ENCODE data around the gene SGCA.

The SGCA gene

DNA sequence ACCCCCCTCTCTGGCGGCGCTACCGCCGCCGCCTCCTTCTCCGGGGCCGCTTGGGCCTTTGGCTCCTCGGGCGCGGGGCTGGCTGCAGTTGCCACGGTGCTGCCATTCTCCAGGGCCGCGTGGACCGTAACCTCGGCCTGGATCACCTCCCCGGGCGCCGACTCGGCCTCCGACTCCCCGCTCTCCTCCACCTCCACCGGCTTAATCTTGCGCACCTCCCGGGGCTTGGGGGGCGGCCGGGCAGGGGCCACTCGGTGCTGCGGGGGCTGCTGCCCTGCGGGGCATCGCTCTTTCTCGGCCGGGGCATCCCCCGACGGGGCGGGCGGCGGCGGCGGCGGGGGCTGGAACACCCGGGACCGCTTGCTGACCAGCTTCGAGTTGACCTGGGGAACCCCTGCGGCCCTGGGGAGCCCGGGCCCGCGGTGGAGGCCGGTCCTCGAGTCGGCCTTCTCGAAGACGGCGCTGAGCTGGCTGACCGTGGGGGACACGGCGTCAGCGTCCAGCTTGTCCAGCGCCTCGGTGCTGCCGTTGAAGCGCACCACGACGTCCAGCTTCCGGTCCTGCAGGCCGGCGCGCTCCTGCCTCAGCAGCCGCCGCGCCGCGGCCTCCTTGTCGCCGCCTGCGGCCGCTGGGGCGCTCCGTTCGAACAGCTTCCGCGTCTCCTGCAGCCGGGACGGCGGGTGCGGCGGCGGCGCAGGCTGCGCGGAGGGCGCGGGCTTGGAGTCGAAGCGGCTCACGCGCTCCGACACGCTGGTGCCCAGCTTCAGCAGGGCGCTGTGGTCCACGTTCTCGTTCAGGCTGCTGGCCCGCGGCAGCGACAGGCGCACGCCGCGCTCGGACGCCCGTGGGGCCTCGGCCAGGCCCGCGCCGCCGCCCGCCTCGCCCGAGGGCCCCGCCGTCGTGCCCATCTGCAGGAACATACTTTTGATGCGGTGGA, 16.1 kb upstream of the SGCA start:
- DNase-seq (ENCODE audit: low read depth): peak; percentile 85

DNA sequence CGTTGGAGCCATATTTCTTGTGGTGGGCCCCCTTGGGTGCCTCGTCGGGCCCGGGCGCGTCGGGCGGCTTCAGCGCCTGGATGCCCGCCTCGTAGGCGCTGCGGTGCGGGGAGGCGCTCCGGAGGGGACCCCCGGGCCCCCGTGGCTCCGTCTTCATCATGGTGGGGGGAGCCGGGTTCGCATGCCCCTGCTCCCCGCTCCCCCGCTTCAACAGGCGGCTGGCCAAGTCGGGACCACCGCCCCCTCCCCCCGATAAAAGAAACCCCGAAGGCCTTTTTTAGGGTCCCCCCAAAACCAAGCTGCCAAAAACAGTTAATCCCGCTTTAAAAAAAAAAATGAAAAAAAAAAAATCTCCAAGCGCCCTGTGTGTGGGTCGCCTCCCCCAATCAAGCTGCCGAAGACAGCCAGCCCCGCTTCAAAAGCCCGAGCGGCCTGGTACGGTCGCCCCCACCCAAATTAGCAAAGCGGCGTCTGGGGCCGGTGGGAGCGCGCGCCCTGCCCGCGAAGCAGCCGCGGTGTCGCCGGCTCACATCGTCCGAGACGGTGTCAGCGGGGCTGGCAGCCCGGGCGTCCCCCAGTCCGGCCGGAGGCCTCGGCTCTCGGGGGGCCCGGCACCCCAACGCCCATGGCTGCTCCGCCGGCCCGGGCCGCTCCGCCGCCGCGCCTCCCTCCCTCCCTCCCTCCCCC, 15.3 kb upstream of the SGCA start, which contains the start of gene PPP1R9B:
Gene PPP1R9B (minus strand): TSS at position 324 of the 687 bp plus-strand sequence. CDS start 164 bp downstream, at position 160.
- DNase-seq (ENCODE audit: low read depth): no peak

DNA sequence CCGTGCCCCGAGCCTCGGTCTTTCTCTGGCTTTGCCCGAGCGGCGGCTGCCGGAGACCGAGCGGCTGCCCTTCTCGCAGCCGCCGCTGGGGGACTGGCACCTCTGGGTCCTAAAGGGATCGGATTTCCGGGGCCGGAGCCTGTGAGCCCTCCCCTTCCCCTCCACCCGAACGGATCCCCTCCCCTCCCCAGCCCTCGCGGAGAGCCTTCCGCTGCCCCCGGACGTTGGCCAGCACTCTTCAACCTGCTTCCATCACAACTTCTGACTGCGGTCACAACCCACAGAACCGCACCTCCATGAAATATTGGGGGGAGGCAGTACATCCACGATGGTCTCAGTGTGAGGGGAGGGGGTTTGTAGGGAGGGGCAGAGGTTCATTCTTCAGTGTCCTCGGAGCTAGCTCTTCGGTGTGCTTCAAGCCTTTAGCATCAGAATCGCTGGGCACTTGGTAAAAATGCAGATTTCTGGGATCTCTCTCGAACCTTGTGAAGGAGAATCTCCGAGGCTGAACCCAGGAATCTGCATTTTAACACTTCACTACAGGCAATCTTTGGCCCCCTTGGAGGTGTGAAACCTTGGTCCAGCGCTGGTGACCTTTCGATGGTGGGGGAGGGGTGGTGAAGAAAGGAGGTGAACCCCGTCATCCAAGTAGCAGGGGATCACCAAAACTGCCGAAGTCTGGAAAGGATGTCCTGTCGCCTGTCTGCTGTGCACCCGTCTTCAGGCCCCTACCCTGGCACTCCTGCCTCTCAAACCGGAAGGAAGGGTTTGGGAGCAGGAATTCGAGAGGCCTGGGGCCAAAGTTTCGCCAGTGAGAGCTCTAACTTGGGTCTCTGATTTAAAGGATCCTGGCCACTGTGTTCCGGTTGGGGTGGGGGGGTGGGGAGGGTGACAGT, 14.5 kb upstream of the SGCA start:
- peak; percentile 96 for DNase-seq (ENCODE audit: low read depth)

DNA sequence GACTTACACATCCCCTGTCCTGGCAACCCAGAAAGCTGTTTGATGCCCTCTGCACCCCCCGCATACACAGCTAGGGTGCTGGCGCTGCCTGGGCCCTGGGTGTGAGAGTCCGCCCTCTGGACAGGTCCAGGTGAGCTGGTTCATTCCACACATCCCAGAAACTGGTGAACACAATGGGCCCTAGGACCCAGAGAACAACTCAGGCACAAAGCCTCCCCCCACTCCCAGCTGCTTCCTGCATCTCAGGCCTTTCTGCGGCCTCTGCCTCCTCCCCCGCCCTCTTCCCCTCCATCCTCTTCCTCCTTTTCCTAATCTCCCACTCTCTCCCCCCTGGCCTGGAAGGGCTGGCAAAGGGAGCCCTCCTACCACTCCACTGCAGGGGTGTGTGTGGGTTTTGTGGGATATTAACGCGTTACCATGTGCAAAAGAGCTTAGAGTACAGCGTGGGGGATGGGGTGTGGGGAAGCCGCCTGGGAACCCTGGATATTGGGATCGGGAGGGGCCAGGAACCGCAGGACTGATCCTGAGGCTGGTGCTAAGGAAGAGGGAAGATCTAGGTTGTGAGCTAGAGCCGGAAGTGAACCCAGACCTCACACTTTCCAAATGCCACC, 13.8 kb upstream of the SGCA start:
- DNase-seq (ENCODE audit: low read depth): peak; percentile 93

DNA sequence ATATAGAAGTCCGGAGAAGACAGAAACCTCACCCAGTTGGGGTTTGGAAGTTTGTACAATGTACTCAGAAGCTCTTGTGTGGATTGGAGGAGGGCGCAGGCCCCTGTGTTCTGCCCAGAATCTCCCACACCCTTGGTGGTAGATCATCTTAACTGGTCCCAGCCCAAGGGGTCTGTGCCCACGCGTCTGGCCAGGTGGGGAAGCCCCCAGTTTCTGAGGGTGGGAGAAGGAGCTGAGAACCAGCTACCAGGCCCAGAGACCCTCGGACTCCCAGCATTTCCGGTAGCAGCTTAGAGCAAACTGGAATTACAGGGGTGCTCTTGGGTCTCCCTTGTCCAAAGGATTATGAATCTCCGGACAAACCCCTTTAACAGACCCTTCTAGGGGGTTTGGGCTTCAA, 13.1 kb upstream of the SGCA start:
- DNase-seq (ENCODE audit: low read depth): no peak

DNA sequence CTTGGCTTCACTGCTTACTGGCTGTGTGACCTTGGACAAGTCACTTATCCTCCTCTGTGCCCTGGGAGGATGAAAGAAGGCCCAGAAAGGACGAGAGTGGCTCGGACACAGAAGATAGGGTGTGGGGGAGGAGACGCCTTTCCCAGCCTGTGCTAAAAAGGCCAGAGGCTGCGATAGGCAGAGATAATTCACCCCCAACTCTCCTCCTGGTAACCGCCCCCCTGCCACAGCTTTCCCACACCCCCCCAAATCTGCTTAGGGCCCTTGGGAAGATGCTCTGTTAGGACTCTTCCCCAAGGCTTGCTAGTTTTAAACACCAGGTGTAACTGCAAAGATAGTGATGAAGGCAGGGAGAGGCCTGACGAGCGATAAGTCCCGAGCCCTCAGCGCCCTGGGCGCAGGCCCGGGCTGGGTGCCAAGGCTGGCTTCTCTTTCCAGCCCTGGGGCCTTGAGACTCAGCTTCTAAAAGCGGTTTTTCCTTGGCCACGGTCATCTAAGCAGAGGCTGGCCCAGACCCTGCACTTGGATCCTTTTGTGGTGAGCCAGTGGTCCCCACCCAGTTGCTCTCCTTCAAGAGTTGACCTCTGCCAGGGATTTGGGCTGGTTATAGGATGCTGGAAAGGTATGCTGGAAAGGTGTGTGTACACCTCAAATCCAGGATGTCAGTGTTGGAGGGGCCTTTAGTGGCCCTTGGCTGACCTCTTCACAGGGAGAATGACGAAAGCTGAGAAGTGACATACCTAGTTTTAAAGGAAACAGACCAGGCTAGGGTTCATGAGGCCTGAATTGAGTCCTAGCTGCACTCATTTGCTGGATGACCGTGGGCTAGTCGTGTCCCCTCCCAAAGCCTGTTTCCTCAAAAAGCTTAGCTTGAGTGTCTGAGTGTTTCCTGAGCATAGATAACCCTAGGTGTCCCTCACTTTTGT, 11.9 kb upstream of the SGCA start:
- DNase-seq (ENCODE audit: low read depth): no peak

DNA sequence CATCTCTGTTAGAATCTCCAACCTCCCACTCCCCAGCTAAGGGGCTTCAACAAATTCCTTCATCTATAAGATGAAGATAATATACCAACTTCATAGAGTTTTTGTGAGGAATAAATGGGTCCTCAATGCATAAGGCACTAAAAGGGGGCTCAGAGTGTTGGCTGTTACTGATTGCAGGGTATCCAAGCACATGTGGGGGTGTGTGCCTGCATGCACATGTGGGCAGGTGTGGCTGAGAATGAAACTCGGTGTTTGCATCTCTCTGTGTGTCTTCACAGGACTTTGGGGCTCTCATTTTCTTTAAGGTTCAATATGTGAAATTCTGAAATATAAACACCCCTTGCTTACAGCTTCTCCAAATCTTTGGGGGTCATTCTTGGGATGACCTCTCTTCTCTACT, 11.2 kb upstream of the SGCA start:
- no peak for DNase-seq (ENCODE audit: low read depth)

DNA sequence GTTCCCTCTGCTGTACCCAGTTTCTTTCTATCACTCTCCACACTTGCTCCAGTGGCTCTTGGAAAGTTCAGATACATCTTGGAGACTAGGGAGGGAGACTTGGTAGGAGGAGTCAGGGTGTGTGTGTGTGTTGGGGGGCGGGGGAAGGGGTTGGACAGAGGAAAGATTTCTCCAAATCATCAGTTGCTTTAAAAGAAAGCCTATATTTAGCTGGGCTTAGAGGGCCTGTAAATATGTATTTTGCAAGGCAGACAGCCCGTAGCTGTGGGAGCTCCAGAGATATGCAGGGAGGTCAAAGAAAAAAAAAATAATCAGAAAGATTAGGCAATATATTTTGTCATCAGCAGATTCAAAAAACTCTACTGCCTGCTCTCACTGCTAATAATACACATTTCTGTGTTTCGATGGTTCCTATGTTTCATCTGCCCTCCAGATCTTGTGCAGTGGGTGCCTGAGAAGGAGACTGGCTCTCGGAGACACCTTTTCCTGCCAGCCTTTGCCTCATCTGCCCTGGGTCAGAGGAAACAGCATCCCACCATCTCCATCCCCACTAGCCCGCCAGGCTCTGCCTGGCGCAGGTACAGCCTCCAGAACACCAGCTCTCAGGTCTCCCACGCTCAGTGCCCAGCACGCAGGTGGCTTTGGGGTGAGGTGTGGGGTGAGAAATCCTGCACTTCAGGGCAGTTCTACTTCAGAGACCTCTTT, 10.5 kb upstream of the SGCA start:
- no peak for DNase-seq (ENCODE audit: low read depth)

DNA sequence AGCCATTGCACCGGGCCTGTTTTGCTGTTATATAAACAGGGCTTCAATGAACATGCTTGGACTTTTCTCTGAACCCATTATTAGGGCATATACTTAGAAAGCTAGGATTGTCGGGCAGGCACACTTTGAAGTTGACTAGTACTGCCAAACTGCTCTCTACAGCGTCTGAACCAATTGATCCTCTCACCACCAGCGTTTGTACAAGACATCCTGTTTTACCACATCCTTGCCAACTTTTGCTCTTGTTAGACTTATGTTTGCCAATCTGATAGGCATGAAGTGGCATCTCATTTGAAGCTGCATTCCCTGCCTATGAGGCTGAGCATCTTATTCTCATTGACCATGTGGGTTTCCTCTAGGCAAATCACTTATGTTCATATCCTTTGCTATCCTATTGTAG, 7.9 kb upstream of the SGCA start:
- DNase-seq (ENCODE audit: low read depth): no peak

DNA sequence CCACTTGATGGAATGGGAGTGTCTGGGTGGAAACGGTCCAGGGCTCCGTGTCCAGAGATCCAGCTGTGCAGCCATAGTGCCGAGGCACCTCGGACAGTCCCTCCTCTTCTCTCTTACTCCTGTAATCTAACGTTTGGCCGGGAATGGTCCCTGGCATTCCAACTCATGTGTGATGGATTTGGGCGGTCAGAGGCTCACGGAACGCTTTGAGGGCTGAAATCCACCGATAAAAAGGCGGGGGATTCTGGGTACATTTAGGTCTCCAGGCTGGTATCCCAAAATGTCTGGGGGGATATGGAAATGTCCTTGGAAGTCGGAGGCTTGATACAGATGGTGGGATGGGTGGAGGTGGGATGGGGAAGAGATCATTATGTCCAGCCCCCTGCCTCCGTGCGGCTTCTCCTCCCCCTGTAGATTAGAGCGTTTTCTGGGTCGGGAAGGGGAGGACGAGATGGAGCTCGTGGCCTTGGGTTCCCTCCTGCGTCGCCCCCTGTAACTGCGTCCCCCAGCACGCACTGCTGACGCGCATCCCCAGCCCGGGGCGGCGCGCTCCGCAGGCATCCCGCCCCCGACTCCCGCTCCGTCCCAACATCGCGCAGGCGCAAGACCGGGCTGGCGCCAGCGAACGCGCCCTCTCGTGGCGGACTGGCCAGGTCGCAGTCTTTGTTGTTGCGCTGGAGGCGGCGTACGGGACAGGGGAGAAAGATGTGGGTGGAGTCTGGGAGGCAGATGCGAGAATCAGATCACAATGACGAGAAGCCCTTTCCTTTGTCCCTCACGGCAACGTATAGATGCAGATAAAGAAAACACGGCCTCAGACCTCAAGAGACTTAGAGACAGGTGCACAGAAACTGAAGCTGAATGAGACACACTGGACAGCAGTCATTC, 4.5 kb upstream of the SGCA start:
- DNase-seq (ENCODE audit: low read depth): peak; percentile 95

DNA sequence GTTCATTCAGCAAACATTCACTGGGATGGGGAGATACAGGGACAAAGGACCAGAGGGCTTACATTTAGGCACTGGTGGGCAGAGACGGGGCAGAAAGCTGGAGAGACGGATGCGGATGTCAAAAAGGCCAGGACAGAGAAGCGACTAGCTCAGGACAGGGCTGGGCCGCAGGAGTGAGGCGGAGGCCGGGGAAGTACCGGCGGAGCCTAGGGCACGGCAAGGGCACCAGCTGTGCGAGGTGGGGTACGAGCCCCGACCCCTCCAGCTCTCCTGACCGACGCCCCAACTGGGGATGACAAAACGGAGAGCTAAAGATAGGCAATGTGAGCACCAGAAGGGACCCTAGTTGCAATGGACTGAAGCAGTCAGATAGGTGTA, 3.9 kb upstream of the SGCA start:
- no peak for DNase-seq (ENCODE audit: low read depth)

DNA sequence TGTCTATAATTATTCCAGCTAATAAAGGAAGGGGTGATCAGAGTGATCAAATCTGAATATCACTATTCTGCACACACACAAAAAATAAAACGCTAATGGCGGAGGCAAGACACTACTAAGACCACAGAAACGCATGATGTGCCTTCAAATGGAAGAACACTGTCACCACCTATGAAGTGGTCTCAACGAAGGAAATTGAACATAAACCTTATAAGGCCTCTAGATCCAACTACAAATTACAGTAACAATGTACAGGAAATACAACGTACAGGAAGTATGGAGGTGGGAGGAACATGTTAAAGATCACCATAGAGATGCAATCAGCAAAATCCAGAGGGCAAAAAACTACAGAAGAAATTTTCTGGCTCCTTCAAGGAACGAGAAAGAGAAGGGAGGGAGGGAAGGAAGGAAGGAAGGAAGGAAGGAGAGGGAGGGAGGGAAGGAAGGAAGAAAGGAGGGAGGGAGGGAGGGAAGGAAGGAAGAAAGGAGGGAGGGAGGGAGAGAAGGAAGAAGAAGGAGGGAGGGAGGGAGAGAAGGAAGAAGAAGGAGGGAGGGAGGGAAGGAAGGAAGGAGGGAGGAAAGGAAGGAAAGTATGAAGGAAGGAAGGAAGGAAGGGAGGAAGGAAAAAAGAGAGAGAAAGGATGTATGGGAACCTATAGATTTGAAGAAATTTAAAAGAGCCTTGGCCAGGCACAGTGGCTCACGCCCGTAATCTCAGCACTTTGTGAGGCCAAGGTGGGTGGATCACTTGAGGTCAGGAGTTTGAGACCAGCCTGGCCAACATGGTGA, 3.1 kb upstream of the SGCA start:
- no peak for DNase-seq (ENCODE audit: low read depth)

DNA sequence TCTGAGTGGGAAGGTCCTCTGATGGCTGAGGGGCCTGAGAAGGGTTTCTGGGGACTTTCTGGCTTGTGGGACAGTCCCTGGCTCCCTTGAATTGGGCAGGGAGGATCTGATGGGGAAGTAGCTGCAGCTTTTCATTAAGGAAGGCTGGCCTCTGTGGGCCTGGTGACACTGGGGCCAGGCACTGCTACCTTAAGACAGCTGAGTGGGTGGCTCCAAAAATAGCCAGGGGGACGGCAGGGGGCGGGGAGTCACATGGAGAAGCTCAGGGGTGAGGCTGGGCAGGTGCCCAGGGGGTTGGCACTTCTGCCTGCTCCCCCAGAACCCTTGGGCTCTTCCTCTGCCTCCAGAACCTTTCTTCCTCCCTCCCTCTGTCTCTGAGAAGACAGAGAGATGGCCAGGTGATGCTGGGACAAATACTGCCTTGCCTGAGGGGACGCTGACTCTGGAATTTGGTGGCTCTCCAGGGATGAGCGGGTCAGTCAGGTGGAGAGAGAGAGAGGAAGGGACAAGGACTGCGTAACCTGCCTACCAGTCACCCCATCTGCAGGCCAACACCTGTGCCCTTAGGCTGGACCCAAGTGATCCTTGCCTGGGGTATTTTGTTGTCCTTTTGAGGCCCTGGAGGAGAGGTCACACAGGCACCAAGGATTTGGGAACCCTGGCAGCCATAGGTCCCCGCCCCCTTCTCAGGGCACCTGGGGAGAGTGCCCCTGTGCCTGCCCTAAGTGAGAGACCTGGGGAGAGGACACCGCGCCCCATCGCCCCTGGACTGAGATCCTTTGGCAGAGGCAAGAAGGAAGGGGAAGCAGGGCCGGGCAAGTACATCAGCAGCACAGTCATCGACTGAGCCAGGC, 1.7 kb upstream of the SGCA start:
- DNase-seq (ENCODE audit: low read depth): no peak

DNA sequence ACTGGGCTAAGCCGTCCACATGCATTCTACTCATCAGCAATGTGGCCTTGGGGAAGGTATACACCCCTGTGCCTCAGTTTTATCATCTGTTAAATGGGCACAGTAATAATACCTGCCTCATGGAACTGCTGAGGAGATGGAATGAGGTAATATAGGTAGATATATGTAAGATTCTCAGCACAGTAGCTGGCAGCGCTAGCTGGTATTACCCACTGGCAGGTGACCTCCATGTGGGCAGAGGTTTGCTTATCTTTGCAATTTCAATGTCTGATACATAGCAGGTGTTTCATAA, 1.2 kb upstream of the SGCA start:
- DNase-seq (ENCODE audit: low read depth): no peak

DNA sequence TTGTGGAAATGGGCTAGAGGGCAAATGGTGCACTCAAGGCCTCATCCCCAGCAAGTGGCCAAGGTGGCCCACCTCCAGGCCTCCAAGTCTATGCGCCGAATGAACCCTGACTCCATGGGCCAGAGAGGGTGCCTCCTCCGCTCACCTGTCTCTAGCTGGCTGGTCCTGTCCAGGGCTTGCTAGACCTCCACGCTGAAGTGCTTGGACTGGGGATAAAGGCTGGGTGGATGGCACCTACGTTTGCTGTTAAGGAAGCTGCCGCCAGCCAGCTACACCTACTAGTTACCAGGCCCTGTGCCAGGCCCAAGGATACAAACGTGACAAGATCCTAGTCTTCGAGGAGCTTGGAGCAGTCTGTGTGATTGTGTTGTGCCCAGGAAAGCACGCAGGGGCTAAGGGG, 739 bp upstream of the SGCA start:
- DNase-seq (ENCODE audit: low read depth): no peak

DNA sequence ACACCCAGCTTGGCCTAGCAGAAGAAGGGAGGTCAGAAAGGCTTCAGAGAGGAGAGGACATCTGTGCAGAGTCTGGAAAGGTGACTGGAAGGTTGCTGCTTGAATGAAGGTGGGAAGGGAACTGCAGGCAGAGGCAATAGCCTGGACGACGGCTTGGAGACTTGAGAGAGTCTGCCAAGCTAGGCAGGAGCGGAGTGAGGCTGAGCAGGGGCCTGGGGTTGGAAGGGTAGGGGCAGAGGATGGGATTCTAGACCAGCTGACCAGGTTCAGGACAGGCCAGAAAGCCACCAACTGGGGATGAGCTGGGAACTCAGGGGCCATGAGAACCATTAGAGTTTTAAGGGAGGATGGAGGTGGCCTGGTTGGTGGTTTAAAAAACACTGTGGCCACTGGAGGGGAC, 339 bp upstream of the SGCA start:
- DNase-seq (ENCODE audit: low read depth): no peak

DNA sequence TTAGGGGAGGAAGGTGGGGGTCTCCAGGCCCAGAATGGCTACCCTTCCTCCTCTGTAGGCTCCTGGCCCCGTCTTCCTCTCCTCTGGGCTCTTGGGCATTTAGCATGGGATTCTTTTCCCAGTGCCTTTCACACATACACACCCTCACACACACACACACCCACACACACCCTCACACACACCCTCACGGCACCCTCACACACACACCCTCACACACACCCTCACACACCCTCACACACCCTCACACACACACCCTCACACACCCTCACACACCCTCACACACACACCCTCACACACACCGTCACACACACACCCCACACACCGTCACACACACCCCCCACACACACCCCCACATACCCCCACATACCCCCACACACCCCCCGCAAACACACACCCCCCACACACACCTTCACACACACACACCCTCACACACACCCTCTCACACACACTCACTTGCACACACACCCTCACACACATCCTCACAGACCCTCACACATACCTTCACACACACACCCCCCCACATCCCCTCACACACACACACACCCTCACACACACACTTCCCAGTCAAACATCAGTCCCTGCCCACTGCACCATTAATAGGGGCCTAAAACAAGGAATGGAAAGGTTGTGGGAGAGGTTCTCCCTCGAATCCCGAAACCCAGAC, 845 bp downstream of the SGCA start:
- no peak for DNase-seq (ENCODE audit: low read depth)
